ENCODE results near the gene GRIP1.

The GRIP1 gene

GRCh38 chr12:66640691-66641460 lies 38.0 kb downstream of the GRIP1 start:
- TF ChIP-seq ZFX (IDR thresholded peaks at IDR 0.05; ENCODE audit: borderline replicate concordance) (no peak), CTCF (IDR thresholded peaks at IDR 0.05) (no peak)
- no peak overlapping the region for H3K27ac ChIP-seq

- no peak for TF ChIP-seq ZFX (IDR thresholded peaks at IDR 0.05; ENCODE audit: borderline replicate concordance)
- no peak for TF ChIP-seq CTCF (IDR thresholded peaks at IDR 0.05)
- no peak overlapping the region for H3K27ac ChIP-seq
Measured at GRCh38 chr12:66638666-66639065, 40.2 kb downstream of the GRIP1 start.

- no peak for TF ChIP-seq CTCF (IDR thresholded peaks at IDR 0.05)
- H3K27ac ChIP-seq = no peak overlapping the region
Measured at GRCh38 chr12:66637699-66638301, 41.1 kb downstream of the GRIP1 start.

DNA sequence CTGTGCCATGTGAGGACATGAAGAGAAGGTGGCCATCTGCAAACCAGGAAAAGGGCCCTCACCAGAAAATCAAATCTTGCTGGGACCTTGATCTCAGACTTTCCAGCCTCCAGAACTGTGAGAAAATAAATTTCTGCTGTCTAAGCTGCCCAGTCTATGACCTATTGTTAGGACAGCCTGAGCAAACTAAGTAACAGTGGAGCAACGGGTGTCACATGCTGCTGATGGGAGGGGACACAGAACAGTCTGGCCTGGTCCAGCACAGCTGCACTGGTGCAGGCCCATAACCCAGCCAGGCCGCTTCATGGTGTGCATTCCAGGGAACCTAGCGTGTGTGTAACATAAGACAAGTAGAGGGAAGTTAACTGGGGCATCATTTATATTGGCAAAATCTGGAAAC lies 42.1 kb downstream of the GRIP1 start:
- no peak for TF ChIP-seq CTCF (IDR thresholded peaks at IDR 0.05)
- TF ChIP-seq ZFX (IDR thresholded peaks at IDR 0.05; ENCODE audit: borderline replicate concordance) = no peak
- H3K27ac ChIP-seq = no peak overlapping the region

GRCh38 chr12:66633676-66634075 lies 45.2 kb downstream of the GRIP1 start:
- no peak overlapping the region for H3K27ac ChIP-seq
- TF ChIP-seq CTCF (IDR thresholded peaks at IDR 0.05) = no peak
- TF ChIP-seq ZFX (IDR thresholded peaks at IDR 0.05; ENCODE audit: borderline replicate concordance) = no peak

GRCh38 chr12:66629138-66629870 lies 49.6 kb downstream of the GRIP1 start:
- TF ChIP-seq ZFX (IDR thresholded peaks at IDR 0.05; ENCODE audit: borderline replicate concordance) (no peak), CTCF (IDR thresholded peaks at IDR 0.05) (no peak)
- no peak overlapping the region for H3K27ac ChIP-seq

DNA sequence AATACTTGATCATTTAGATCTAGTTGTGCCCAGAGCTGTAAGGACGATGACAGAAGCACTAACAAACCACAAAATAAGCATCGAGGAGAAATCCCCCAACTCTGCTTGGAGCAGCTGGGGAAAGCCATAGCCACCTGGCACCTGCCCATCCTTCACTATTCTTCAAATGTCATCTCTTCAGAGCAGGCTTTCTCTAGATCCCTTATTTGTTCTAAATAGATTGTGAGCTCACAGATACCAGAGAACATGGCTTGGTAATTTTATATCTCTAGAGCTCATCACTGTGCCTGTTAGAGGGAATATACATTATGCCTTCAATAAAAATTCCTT lies 50.9 kb downstream of the GRIP1 start:
- H3K27ac ChIP-seq = no peak overlapping the region
- no peak for TF ChIP-seq ZFX (IDR thresholded peaks at IDR 0.05; ENCODE audit: borderline replicate concordance)

Data from 22Rv1 (cell line).